NCI-H128 (cell line): ENCODE data around the gene CTSH.
"Not testable (repeated sequence)": the region's sequence is repeated elsewhere in the genome, so short reads cannot be mapped to it uniquely, and the experiment has no call there.

Experiments
- DNase-seq: peaks from one replicate; lab custom pipeline; 2025; ENCODE audit not compliant: unreplicated experiment; lab: John Stamatoyannopoulos, UW

The CTSH gene

DNA sequence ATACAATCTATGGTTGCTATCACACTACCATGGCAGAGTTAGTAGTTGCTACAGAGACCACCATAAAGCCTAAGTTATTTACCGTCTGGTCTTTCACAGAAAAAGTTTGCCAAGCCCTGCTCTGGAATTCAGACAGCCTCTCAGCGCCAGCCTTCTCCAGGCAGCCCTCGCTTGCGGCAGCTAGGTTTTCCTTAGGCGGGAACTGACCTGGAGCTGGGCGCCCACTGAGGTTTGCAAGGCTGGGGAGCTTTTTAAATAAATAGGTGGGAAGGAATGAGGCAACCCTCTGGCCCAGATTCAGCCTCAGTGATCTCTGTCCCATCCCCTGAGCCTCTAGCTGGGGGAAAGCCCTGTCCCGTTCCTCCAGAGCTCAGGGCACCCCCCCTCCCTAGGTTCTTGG is 1.2 kb downstream of the CTSH start:
- no peak for DNase-seq

DNA sequence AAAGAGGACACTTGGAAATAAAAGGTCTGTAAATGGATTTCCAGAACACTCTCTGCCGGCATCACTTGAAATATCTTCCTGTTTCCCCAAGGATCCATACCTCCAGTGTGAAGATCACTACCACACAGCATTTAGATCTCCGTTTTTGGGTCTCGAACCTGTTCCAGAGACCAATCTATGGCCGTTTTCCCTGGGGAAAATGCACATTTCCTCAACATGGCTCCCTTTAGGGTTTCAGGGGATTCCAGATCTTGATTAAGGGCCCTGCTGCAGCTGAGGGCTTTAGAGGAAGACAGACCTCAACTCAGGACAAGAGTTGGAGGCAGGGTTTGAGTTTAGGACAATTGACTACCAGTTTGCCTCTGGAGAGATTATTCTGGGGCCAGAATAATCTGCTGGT is 2.1 kb downstream of the CTSH start:
- no peak for DNase-seq

GRCh38 chr15:78938658-78939488 is 6.0 kb downstream of the CTSH start:
- no peak for DNase-seq

- DNase-seq = no peak
Measured at GRCh38 chr15:78937132-78937739, 7.6 kb downstream of the CTSH start.

DNA sequence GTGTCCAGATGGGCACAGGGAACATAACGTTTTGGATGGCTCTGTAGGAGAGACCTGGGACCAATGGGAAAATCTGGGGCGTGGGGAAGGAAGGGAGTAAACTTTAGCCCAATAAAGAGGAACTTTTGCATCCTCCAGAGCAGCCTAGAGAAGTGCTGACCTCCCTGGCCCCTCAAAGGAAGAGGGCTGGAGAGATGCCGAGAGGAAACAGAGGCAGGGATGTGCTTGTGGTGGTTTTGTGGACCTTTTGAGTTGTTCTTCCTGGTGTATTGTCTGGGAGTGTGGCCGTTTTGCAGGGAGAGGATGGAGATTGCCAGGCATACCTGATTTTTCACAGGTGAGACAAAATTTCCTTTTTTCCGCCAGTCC is 10.2 kb downstream of the CTSH start:
- DNase-seq = no peak

GRCh38 chr15:78933823-78934654 is 10.8 kb downstream of the CTSH start:
- DNase-seq = no peak

- DNase-seq = no peak
Measured at GRCh38 chr15:78933187-78933822, 11.5 kb downstream of the CTSH start.

- no peak for DNase-seq
Measured at GRCh38 chr15:78932258-78932808, 12.5 kb downstream of the CTSH start.

- DNase-seq = no peak
Measured at GRCh38 chr15:78931439-78932257, 13.2 kb downstream of the CTSH start.

DNA sequence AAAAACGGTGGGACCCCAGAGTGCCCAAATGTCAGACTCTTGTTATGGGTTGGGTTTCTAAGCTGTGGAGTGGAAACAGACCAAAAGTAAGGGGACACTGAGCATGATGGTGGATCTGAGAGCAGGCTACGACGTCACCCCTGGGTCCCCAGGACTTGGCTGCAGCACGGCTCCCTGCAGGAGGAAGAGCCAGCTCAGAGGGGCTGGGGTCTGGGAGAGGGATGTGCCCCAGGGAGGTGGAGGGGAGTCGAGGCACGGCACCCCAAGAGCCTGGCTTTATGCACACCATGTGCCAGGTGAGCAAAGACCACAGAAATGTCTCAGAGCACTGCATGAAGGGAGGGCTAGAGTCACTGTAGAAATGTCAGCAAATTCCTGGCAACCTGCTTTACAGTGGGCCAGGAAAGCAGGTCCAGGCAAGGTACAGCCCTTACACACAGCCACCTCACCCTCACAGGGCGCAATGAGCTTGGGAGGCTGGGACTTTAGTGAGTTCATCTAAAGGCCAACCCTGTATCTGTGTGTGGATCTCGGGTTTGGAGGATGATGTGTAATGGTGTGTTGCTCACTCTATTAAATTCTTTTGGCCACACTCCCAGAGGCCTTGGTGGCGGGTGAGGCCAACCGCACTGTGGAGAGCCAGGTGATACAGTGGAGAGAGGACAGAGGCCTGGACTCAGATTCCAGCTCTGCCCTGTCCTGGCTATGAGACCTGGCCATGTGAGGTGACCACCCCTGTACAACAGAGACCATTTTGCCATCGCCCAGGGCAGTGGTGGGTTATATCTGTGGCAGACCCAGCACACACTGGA is 14.1 kb downstream of the CTSH start:
- no peak for DNase-seq

DNA sequence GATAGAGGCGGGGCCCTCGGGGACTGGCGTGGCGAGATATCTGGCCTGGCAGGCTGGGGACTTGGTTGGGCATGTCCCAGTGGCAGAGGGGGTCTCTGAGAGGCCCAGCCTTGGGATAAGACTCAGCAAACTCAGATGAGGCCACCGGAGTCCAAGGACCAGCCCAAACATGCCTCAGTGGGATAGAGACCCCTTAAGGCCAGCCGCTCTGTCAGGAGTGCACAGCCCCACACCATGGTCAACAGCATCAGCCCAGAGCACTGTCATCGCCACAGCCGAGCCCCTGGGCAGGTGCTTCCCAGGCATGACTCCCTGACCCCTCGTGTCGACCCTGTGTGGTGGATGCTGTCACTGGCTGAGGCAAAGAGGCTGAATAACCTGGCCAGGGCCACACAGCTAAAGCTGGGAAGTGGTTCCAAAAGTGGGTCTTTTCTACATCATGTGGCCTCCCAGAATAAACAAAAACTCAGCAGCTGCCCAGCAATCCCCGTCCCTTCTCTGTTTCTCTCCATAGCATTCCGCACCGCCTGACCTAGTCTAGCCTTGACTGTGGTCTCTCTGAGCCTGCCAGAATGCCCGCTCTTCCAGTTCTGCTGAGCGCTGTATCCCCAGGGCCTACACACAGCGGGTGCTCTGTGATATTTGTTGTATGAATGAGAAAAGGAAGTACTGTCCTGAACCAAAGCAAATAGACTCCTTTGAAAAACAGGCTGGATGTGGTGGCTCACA is 15.1 kb downstream of the CTSH start:
- DNase-seq = no peak

DNA sequence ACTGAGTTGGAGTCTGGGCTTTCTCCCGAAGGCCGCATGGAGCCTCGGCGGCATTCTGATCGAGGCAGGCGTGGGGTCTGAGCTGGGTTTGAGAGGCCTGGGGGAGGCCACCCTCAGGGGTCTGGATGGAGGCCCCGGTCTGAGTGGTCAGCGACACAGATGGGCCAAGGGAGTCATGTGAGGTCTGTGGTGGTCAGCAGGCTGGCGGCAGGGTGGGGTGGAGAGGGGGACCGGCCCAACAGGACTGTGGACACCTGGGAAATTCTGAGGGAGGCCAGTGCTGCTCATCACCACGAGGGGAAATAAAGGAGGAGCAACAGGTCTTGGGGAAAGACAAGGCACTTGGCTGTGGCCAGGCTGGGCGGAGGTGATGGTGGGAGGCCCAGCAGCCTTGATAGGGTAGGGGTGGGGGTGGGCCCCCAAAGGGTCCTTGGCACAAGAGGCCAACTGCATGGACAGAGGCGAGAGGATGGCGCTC is 16.2 kb downstream of the CTSH start:
- no peak for DNase-seq

- not testable (repeated sequence) for DNase-seq
Measured at GRCh38 chr15:78928176-78928575, 16.7 kb downstream of the CTSH start.

GRCh38 chr15:78927077-78927790 is 17.6 kb downstream of the CTSH start:
- DNase-seq = no peak

- no peak for DNase-seq
Measured at GRCh38 chr15:78925956-78926743, 18.7 kb downstream of the CTSH start.

- DNase-seq = no peak
Measured at GRCh38 chr15:78925076-78925624, 19.7 kb downstream of the CTSH start.
